Astrocyte (in vitro differentiated cells and primary cell): ENCODE results near the gene FBN1. TPM values are rescaled to one million over a fixed set of nuclear protein-coding genes. Genes with fewer than 3 reads are reported as not detected.

Source experiments
- DNase-seq: peaks from one replicate; pipeline ENCODE4 v3.0.0-alpha.2; 2010; ENCODE audit warnings: low read depth
- FAIRE-seq: peaks from 2 replicates; lab custom pipeline; 2011; peaks lifted over from hg19 to GRCh38; lab: Jason Lieb, UNC
- H2AFZ ChIP-seq: 2 replicates; pipeline ENCODE4 v1.6.0; 2012; ENCODE audit warnings: low read depth, low read length, inconsistent platforms
- H3K27ac ChIP-seq: 2 replicates; pipeline ENCODE4 v1.5.1; 2011; ENCODE audit warnings: low read depth, low read length, inconsistent platforms
- H3K27me3 ChIP-seq: 2 replicates; pipeline ENCODE4 v1.6.0; 2011; ENCODE audit warnings: low read length, inconsistent platforms; ENCODE audit not compliant: insufficient read depth
- H3K36me3 ChIP-seq: 2 replicates; pipeline ENCODE4 v1.5.1; 2011; ENCODE audit warnings: low read length, inconsistent platforms; ENCODE audit not compliant: insufficient read depth
- H3K4me1 ChIP-seq: 2 replicates; pipeline ENCODE4 v1.5.1; 2011; ENCODE audit warnings: low read length, inconsistent platforms; ENCODE audit not compliant: insufficient read depth
- H3K4me2 ChIP-seq: 2 replicates; pipeline ENCODE4 v1.6.0; 2012; ENCODE audit warnings: low read length, inconsistent platforms
- H3K4me3 ChIP-seq: 2 replicates; pipeline ENCODE4 v1.5.1; 2011; ENCODE audit warnings: low read depth, mild to moderate bottlenecking, low read length, inconsistent platforms; ENCODE audit not compliant: insufficient read depth
- H3K79me2 ChIP-seq: 2 replicates; pipeline ENCODE4 v1.6.0; 2012; ENCODE audit warnings: mild to moderate bottlenecking, low read length, inconsistent platforms; ENCODE audit not compliant: insufficient read depth
- H3K9ac ChIP-seq: 2 replicates; pipeline ENCODE4 v1.6.0; 2012; ENCODE audit warnings: mild to moderate bottlenecking, low read length, inconsistent platforms
- H3K9me3 ChIP-seq: 2 replicates; pipeline ENCODE4 v1.5.1; 2012; ENCODE audit warnings: low read depth, mild to moderate bottlenecking, low read length, inconsistent platforms; ENCODE audit not compliant: insufficient read depth
- H4K20me1 ChIP-seq: 2 replicates; pipeline ENCODE4 v1.6.0; 2012; ENCODE audit warnings: low read length, inconsistent platforms; ENCODE audit not compliant: insufficient read depth
- H3K27ac Mint-ChIP-seq: one replicate; pipeline ENCODE4 v1.8.0; 2021; ENCODE audit warnings: mild to moderate bottlenecking, mixed read lengths; ENCODE audit not compliant: unreplicated experiment
- H3K27me3 Mint-ChIP-seq: one replicate; pipeline ENCODE4 v1.8.0; 2021; ENCODE audit warnings: low read depth, mixed read lengths; ENCODE audit not compliant: unreplicated experiment
- H3K36me3 Mint-ChIP-seq: one replicate; pipeline ENCODE4 v1.8.0; 2021; ENCODE audit warnings: low read depth, mixed read lengths; ENCODE audit not compliant: unreplicated experiment
- H3K4me1 Mint-ChIP-seq: one replicate; pipeline ENCODE4 v1.8.0; 2021; ENCODE audit warnings: low read depth, mixed read lengths; ENCODE audit not compliant: unreplicated experiment
- H3K4me3 Mint-ChIP-seq: one replicate; pipeline ENCODE4 v1.8.0; 2021; ENCODE audit warnings: mild to moderate bottlenecking, moderate library complexity, mixed read lengths; ENCODE audit not compliant: unreplicated experiment
- H3K9me3 Mint-ChIP-seq: one replicate; pipeline ENCODE4 v1.8.0; 2021; ENCODE audit warnings: mild to moderate bottlenecking, mixed read lengths; ENCODE audit not compliant: unreplicated experiment
- EZH2 ChIP-seq: IDR thresholded peaks from 2 replicates; pipeline ENCODE4 v1.6.1; 2012; ENCODE audit warnings: mild to moderate bottlenecking, low read length, inconsistent platforms; ENCODE audit not compliant: insufficient read depth
- total RNA-seq: library from RNA; stranded (reverse); gene quantifications from 2 replicates; pipeline ENCODE4 v1.2.1, GENCODE V29; 2021
- TF ChIP-seq, protein P1 (sequence below): IDR thresholded peaks from 2 replicates; pipeline ENCODE4 v1.5.1; 2011; ENCODE audit warnings: low read depth, mild to moderate bottlenecking, inconsistent platforms, low read length, moderate library complexity; ENCODE audit not compliant: insufficient read depth

FBN1 gene
- total RNA-seq, 1 donor from 2014 or later, result 210 TPM

DNA sequence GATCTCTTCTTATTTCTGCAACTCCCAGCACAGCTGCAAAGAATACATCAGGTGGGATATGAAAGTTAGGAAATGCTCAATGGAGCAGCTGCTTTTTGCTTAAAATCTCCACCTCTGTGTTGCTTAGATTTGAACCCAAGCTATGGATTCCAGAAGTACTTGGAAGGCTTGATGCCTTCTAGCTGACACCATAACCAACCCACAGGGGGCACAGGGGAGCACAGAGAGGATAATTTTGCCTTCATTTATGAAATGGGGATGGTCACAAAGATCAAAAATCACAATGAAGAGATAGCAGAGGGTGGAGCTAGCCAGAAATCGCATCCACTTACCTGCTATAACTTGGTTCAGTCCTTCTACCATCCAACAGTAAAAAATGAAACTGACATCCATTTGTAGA lies 238.6 kb downstream of the FBN1 start:
- DNase-seq (no peak), FAIRE-seq (no peak)
- Histone ChIP-seq H3K36me3 (peaks cover 40% of the 10 kb centered on the region), H3K27me3 (no peaks in the 10 kb centered on the region), H3K4me3 (no peak overlapping the region), H3K27ac (no peak overlapping the region), H3K4me2 (no peak overlapping the region), H3K9ac (no peak overlapping the region), H2AFZ (no peak overlapping the region), H3K79me2 (no peaks in the 10 kb centered on the region), H3K9me3 (no peaks in the 10 kb centered on the region), H3K4me1 (peaks cover 3% of the 10 kb centered on the region), H4K20me1 (peaks cover 3% of the 10 kb centered on the region)
- TF ChIP-seq, protein P1, sequence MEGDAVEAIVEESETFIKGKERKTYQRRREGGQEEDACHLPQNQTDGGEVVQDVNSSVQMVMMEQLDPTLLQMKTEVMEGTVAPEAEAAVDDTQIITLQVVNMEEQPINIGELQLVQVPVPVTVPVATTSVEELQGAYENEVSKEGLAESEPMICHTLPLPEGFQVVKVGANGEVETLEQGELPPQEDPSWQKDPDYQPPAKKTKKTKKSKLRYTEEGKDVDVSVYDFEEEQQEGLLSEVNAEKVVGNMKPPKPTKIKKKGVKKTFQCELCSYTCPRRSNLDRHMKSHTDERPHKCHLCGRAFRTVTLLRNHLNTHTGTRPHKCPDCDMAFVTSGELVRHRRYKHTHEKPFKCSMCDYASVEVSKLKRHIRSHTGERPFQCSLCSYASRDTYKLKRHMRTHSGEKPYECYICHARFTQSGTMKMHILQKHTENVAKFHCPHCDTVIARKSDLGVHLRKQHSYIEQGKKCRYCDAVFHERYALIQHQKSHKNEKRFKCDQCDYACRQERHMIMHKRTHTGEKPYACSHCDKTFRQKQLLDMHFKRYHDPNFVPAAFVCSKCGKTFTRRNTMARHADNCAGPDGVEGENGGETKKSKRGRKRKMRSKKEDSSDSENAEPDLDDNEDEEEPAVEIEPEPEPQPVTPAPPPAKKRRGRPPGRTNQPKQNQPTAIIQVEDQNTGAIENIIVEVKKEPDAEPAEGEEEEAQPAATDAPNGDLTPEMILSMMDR, result peak; percentile 19
- no peak for TF ChIP-seq EZH2
- H3K27me3 Mint-ChIP-seq, result no peaks in the 10 kb centered on the region
- no peak overlapping the region for H3K4me3 Mint-ChIP-seq
- H3K27ac Mint-ChIP-seq, result no peak overlapping the region
- no peaks in the 10 kb centered on the region for H3K9me3 Mint-ChIP-seq
- peaks cover 7% of the 10 kb centered on the region for H3K4me1 Mint-ChIP-seq
- H3K36me3 Mint-ChIP-seq, result peaks cover 23% of the 10 kb centered on the region

DNA sequence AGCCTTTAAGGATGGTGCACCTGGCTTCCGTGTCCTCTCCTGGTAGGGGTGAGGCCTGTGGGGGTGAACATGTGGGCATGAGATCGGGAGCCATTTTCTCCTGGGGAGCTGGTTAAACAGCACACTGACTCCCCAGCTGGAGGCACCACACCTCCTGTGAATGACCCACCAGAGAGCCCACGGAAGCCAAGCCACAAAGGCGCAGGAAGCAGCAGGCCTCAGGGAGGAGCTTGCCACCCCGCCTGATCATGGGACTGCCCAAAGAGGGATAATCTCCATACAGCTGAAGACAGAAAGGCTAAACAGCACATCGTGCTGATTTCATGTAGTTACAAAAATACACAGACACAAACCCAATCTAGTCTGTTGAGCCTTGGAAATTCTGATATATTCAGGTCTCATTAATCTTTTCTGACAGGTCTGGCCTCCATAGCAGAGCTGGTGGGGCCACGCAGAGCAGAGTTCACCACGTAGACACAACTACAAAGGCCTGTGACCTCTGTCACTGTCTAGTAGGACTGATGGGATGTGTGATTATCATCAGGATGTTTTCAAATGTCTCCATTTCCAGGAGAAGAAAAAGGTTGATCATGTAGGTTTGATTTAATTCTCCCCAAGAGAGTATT lies 239.1 kb downstream of the FBN1 start:
- Histone ChIP-seq H3K27ac (no peak overlapping the region), H3K4me1 (no peaks in the 10 kb centered on the region), H3K27me3 (no peaks in the 10 kb centered on the region), H3K79me2 (no peaks in the 10 kb centered on the region), H2AFZ (no peak overlapping the region), H3K4me3 (no peak overlapping the region), H4K20me1 (no peaks in the 10 kb centered on the region), H3K4me2 (no peak overlapping the region), H3K9me3 (no peaks in the 10 kb centered on the region), H3K36me3 (peaks cover 34% of the 10 kb centered on the region), H3K9ac (no peak overlapping the region)
- H3K9me3 Mint-ChIP-seq, result no peaks in the 10 kb centered on the region
- H3K36me3 Mint-ChIP-seq, result peaks cover 19% of the 10 kb centered on the region
- no peak overlapping the region for H3K4me3 Mint-ChIP-seq
- no peak for TF ChIP-seq EZH2
- H3K27ac Mint-ChIP-seq, result no peak overlapping the region
- H3K27me3 Mint-ChIP-seq, result no peaks in the 10 kb centered on the region
- H3K4me1 Mint-ChIP-seq, result peaks cover 4% of the 10 kb centered on the region
- DNase-seq (no peak), FAIRE-seq (no peak)

DNA sequence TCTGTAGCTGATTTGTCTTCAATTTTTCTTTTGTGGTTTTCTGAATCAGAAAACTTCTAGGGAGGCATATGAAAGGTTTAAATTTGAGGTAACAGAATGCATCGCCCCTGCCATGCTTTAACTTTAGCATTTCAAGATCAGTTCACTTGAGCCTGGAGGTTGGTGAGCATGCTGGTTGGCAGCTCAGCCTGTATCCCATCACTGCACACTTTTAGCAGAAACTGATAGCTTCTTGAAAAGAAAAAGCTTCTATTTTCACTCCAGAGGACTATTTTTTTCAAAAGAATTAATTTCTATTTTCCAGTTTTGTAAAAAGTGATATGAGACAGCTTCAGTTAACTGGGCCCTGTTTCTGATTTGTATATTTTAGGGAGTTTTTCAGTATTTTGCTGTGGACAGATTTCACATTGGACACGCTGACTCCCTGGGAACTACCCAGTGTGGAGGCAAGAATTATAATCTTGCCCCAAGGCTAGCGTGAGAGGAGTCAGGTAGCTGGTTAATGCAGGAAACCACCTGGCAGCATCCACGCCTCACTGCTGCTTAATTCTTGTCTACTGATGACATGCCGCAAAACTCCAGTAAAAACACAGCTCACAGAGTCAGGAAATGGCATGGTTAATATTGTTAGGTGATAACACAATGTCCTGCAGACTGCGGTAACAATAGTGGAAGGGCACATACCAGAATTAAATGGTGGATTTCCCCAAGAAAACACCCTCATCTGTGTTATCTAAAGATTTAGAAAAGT lies 242.9 kb downstream of the FBN1 start:
- DNase-seq, result peak; percentile 67
- Histone ChIP-seq H3K9me3 (no peaks in the 10 kb centered on the region), H2AFZ (no peak overlapping the region), H3K36me3 (peaks cover 2% of the 10 kb centered on the region), H3K9ac (no peak overlapping the region), H3K79me2 (no peaks in the 10 kb centered on the region), H3K27me3 (no peaks in the 10 kb centered on the region), H3K4me3 (no peak overlapping the region), H3K4me2 (no peak overlapping the region), H4K20me1 (no peaks in the 10 kb centered on the region), H3K27ac (no peak overlapping the region), H3K4me1 (no peaks in the 10 kb centered on the region)
- Mint-ChIP-seq H3K36me3 (peaks cover 3% of the 10 kb centered on the region), H3K4me3 (no peak overlapping the region), H3K9me3 (no peaks in the 10 kb centered on the region), H3K27me3 (no peaks in the 10 kb centered on the region), H3K27ac (no peak overlapping the region), H3K4me1 (peaks cover 8% of the 10 kb centered on the region)
- no peak for TF ChIP-seq EZH2
- TF ChIP-seq, protein P1, result no peak
- FAIRE-seq, result no peak
